ENCODE measurements around the gene THBS3. TPM values are rescaled to one million over a fixed set of nuclear protein-coding genes. Genes with fewer than 3 reads are reported as not detected.

THBS3 gene
- total and polyA plus RNA-seq, 9 of the 15 experiments (the other 6 are each of a cell fraction or from before 2014, with no cell fraction given) = 0.59 to 8.3 (median 3.2) TPM

- TF ChIP-seq ELF1 (tag; IDR thresholded peaks at IDR 0.05) = peak; percentile 97
- no peak for TF ChIP-seq SNRNP70 (optimal IDR thresholded peaks at IDR 0.05; ENCODE audit: low read depth, low read length)
- no peak for TF ChIP-seq MECOM (CRISPR knock-in tag; IDR thresholded peaks at IDR 0.05)
- TF ChIP-seq RBM15 (IDR thresholded peaks at IDR 0.05; ENCODE audit: insufficient read depth, low read length) = no peak
- TF ChIP-seq KHSRP (IDR thresholded peaks at IDR 0.05) = no peak
- TF ChIP-seq ESRRA (IDR thresholded peaks at IDR 0.05; ENCODE audit: borderline replicate concordance, low read depth) = no peak
- no peak for TF ChIP-seq ZNF639 (CRISPR knock-in tag; conservative IDR thresholded peaks at IDR 0.05 in 1 of 2, IDR thresholded peaks at IDR 0.05 in 1 of 2)
- no peak for TF ChIP-seq CREBBP (IDR thresholded peaks at IDR 0.05; ENCODE audit: low read depth, low read length)
- TF ChIP-seq TSHZ1 (CRISPR knock-in tag; IDR thresholded peaks at IDR 0.05) = no peak
- TF ChIP-seq HDGF (IDR thresholded peaks at IDR 0.05) = no peak
- no peak for TF ChIP-seq MTA3 (IDR thresholded peaks at IDR 0.05; ENCODE audit: borderline replicate concordance)
- no peak for TF ChIP-seq MAFK (IDR thresholded peaks at IDR 0.05; ENCODE audit: low read length)
- no peak for TF ChIP-seq ZNF347 (CRISPR knock-in tag; IDR thresholded peaks at IDR 0.05; ENCODE audit: low read depth)
- no peak for TF ChIP-seq MTF1 (CRISPR knock-in tag; IDR thresholded peaks at IDR 0.05; ENCODE audit: borderline replicate concordance)
- no peak for TF ChIP-seq TAF7 (tag; IDR thresholded peaks at IDR 0.05)
- TF ChIP-seq NBN (IDR thresholded peaks at IDR 0.05; ENCODE audit: low read depth) = no peak
- no peak for TF ChIP-seq MXD1 (CRISPR knock-in tag; IDR thresholded peaks at IDR 0.05; ENCODE audit: borderline replicate concordance, poor library complexity, severe bottlenecking)
- no peak for TF ChIP-seq MBD1 (CRISPR knock-in tag; IDR thresholded peaks at IDR 0.05)
- TF ChIP-seq NFRKB (IDR thresholded peaks at IDR 0.05; ENCODE audit: low read depth) = peak; percentile 64; the same call in 1 of the 2 replicates
- no peak for TF ChIP-seq TAF9B (IDR thresholded peaks at IDR 0.05; ENCODE audit: partially characterized antibody)
- no peak for TF ChIP-seq NR0B1 (IDR thresholded peaks at IDR 0.05; ENCODE audit: partially characterized antibody)
Observed at GRCh38 chr1:155241069-155241679, 33.5 kb upstream of the THBS3 start (continued).
